HepG2 (cell line): ENCODE data around the gene CRYZL1. TPM values are rescaled to one million over a fixed set of nuclear protein-coding genes. Genes with fewer than 3 reads are reported as not detected.

Experiments used
- CBX1 ChIP-seq: IDR thresholded peaks from one replicate; pipeline ENCODE4 v1.6.1; 2016; ENCODE audit warnings: antibody characterized with exemption, low read depth
- CSRNP2 ChIP-seq: sonication (generic); formaldehyde crosslinking; conservative IDR thresholded peaks from 2 replicates; pipeline ENCODE4 v1.8.0; 2022; ENCODE audit warnings: low read depth, missing genetic modification reagents
- FOSL2 ChIP-seq: sonication (generic); formaldehyde crosslinking; IDR thresholded peaks from 2 replicates; pipeline ENCODE4 v1.4.0; 2020; ENCODE audit warnings: missing genetic modification reagents
- HMGXB4 ChIP-seq, 2 experiments: sonication (generic) in 1 of 2; formaldehyde crosslinking in 1 of 2; IDR thresholded peaks; 2 replicates each; pipeline versions ENCODE4 v1.4.0 to v1.6.1; 2018 to 2020; ENCODE audit warnings: missing genetic modification reagents in 2 of 2, borderline replicate concordance in 1 of 2, low read depth in 1 of 2, mild to moderate bottlenecking in 1 of 2, missing biosample characterization in 1 of 2
- HNF4A ChIP-seq: sonication (generic); formaldehyde crosslinking; IDR thresholded peaks from 2 replicates; pipeline ENCODE4 v1.4.0; 2020; ENCODE audit warnings: missing genetic modification reagents
- JUN ChIP-seq: sonication (generic); formaldehyde crosslinking; IDR thresholded peaks from 2 replicates; pipeline ENCODE4 v1.4.0; 2020; ENCODE audit warnings: mild to moderate bottlenecking, missing genetic modification reagents
- RARG ChIP-seq: sonication (generic); formaldehyde crosslinking; IDR thresholded peaks from 2 replicates; pipeline ENCODE4 v1.4.0; 2020; ENCODE audit warnings: low read depth, mild to moderate bottlenecking, missing genetic modification reagents
- ZBED4 ChIP-seq: sonication (generic); formaldehyde crosslinking; IDR thresholded peaks from 2 replicates; pipeline ENCODE4 v1.4.0; 2020; ENCODE audit warnings: missing genetic modification reagents, borderline replicate concordance
- ZNF234 ChIP-seq: sonication (generic); formaldehyde crosslinking; conservative IDR thresholded peaks from 2 replicates; pipeline ENCODE4 v1.5.1; 2020; ENCODE audit warnings: mild to moderate bottlenecking, missing genetic modification reagents
- ZNF335 ChIP-seq: sonication (generic); formaldehyde crosslinking; IDR thresholded peaks from 2 replicates; pipeline ENCODE4 v1.4.0; 2020; ENCODE audit warnings: missing genetic modification reagents
- ZNF547 ChIP-seq: sonication (generic); formaldehyde crosslinking; IDR thresholded peaks from 2 replicates; pipeline ENCODE4 v1.5.1; 2020; ENCODE audit warnings: mild to moderate bottlenecking, missing genetic modification reagents
- ZNF629 ChIP-seq: sonication (generic); formaldehyde crosslinking; conservative IDR thresholded peaks from 2 replicates; pipeline ENCODE4 v1.5.0; 2020; ENCODE audit warnings: missing genetic modification reagents
- ZNF710 ChIP-seq: sonication (generic); formaldehyde crosslinking; IDR thresholded peaks from 2 replicates; pipeline ENCODE4 v1.5.0; 2020; ENCODE audit warnings: mild to moderate bottlenecking, missing genetic modification reagents, borderline replicate concordance
- ZSCAN29 ChIP-seq: sonication (generic); formaldehyde crosslinking; conservative IDR thresholded peaks from 2 replicates; pipeline ENCODE4 v1.4.0; 2020; ENCODE audit warnings: mild to moderate bottlenecking, missing genetic modification reagents
- ZXDC ChIP-seq: sonication (generic); formaldehyde crosslinking; IDR thresholded peaks from 2 replicates; pipeline ENCODE4 v1.5.0; 2020; ENCODE audit warnings: mild to moderate bottlenecking, missing genetic modification reagents
- polyA plus RNA-seq, 8 experiments: library from polyadenylated mRNA; depleted of rRNA in 3 of 8; stranded (reverse) in 7 of 8; unstranded in 1 of 8; fragments of >200 nt; fragmentation: Illumina TruSeq in 4 of 8; extraction: Trizol in 4 of 8; gene quantifications; 2 replicates each; pipeline versions ENCODE4 v1.2.1 to v1.2.3, GENCODE V29; 2011 to 2016; ENCODE audit warnings: low read depth in 4 of 8, missing spikeins in 1 of 8, mixed read lengths in 1 of 8; ENCODE audit not compliant: insufficient read depth in 1 of 8
- total RNA-seq, 5 experiments: library from RNA; depleted of rRNA; stranded (reverse); fragments of >200 nt; fragmentation: Illumina TruSeq; extraction: Trizol; gene quantifications; 2 replicates each; pipeline ENCODE4 v1.2.3, GENCODE V29; 2016; ENCODE audit warnings: low read depth in 1 of 5

The CRYZL1 gene
- total and polyA plus RNA-seq, 2 of the 13 experiments (the other 11 are each of a cell fraction or from before 2014, with no cell fraction given) = 20.3 to 27.7 TPM

GRCh38 chr21:33542640-33543504 lies 98.7 kb downstream of the CRYZL1 start, which contains the start of gene SON (continued):
- TF ChIP-seq ZNF234 (CRISPR knock-in tag) (0 out of 2 replicates have a peak, but pooled peaks have one; percentile 7), HMGXB4 (CRISPR knock-in tag; IDR thresholded peaks at IDR 0.05; ENCODE audit: borderline replicate concordance in 1 of 2, low read depth in 1 of 2) (peak in 1 of 2 experiments; percentile 88; a peak in 2 of 4 replicates), CBX1 (no peak), HNF4A (no peak), ZXDC (CRISPR knock-in tag) (no peak), ZBED4 (CRISPR knock-in tag) (no peak), ZNF710 (CRISPR knock-in tag) (no peak), FOSL2 (CRISPR knock-in tag) (0 out of 2 replicates have a peak, but pooled peaks have one; percentile 8), ZNF547 (CRISPR knock-in tag) (peak; percentile 72), CSRNP2 (CRISPR knock-in tag) (no peak), ZNF335 (CRISPR knock-in tag) (no peak), ZNF629 (CRISPR knock-in tag) (no peak), ZSCAN29 (CRISPR knock-in tag) (no peak; the same call in 1 of the 2 replicates), JUN (CRISPR knock-in tag) (no peak), RARG (CRISPR knock-in tag) (no peak)
